Measurements from ENCODE around the gene RYR2.

GRCh38 chr1:237071641-237072420 is 29.8 kb downstream of the RYR2 start:
- no peak for TF ChIP-seq GATA2 (IDR thresholded peaks at IDR 0.05; ENCODE audit: low read depth, low read length)
- TF ChIP-seq GATA3 (IDR thresholded peaks at IDR 0.05; ENCODE audit: low read depth, low read length): no peak

All from SH-SY5Y (cell line).